HS-27A (cell line): ENCODE results near the gene SLC9A5.

Source experiments
- DNase-seq: peaks from one replicate; pipeline ENCODE4 v3.0.0-alpha.2; 2012; ENCODE audit warnings: low read depth, missing footprints

SLC9A5 gene

GRCh38 chr16:67216612-67217490, 31.9 kb upstream of the SLC9A5 start:
- DNase-seq = no peak

- DNase-seq = no peak
Observed at GRCh38 chr16:67223992-67224391, 24.8 kb upstream of the SLC9A5 start.

GRCh38 chr16:67226295-67226803, 22.4 kb upstream of the SLC9A5 start:
- DNase-seq = no peak

- peak; percentile 97 for DNase-seq
Observed at GRCh38 chr16:67226804-67227566, 21.8 kb upstream of the SLC9A5 start, which contains the start of gene TMEM208. TMEM208 (plus strand) TSS chr16:67227130; CDS start chr16:67227219, 89 bp downstream.

- no peak for DNase-seq
Observed at GRCh38 chr16:67227567-67227921, 21.2 kb upstream of the SLC9A5 start.

GRCh38 chr16:67228034-67228785, 20.6 kb upstream of the SLC9A5 start:
- no peak for DNase-seq

GRCh38 chr16:67228905-67229304, 19.9 kb upstream of the SLC9A5 start:
- no peak for DNase-seq

GRCh38 chr16:67229906-67230808, 18.6 kb upstream of the SLC9A5 start:
- no peak for DNase-seq

GRCh38 chr16:67230809-67231660, 17.7 kb upstream of the SLC9A5 start:
- DNase-seq = no peak

GRCh38 chr16:67233596-67233995, 15.2 kb upstream of the SLC9A5 start:
- no peak for DNase-seq

GRCh38 chr16:67234180-67234597, 14.6 kb upstream of the SLC9A5 start:
- no peak for DNase-seq

- DNase-seq = no peak
Observed at GRCh38 chr16:67235816-67236562, 12.8 kb upstream of the SLC9A5 start.

- no peak for DNase-seq
Observed at GRCh38 chr16:67236563-67237395, 12.0 kb upstream of the SLC9A5 start.

- DNase-seq = no peak
Observed at GRCh38 chr16:67237396-67238277, 11.1 kb upstream of the SLC9A5 start.

GRCh38 chr16:67238278-67238575, 10.6 kb upstream of the SLC9A5 start:
- DNase-seq = no peak

- no peak for DNase-seq
Observed at GRCh38 chr16:67238806-67239470, 9.8 kb upstream of the SLC9A5 start.

GRCh38 chr16:67240506-67240905, 8.3 kb upstream of the SLC9A5 start:
- no peak for DNase-seq
